Stimulated activated CD4-positive, alpha-beta T cell treated with anti-CD3 and anti-CD28 coated beads, Interleukin-1b, Interleukin-23, amount 100 ng/mL, for 48 hours (primary cell): ENCODE measurements around the gene AUTS2.

Experiments
- DNase-seq: peaks from one replicate; pipeline ENCODE4 v3.0.0-alpha.2; 2020

The AUTS2 gene

DNA sequence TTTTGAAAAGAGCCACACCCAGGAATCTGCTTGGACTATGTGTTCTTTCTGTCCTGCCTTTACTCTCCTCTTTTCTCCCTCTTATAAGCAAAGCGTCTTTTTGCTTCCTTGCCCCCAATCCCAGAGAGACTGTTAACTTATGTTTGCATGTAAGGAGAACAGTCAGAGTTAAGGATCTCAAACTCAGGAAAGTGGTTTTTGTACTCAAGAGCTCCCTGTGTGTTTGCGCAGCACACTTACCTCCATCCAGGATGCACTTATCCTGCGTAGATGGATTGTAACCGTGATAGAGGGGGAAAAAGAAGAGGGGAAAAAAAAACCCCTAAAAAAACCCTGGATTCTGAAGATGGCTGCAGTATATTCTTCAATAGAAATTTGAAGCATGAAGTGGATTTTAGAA is 228.9 kb downstream of the AUTS2 start:
- DNase-seq, result no peak

DNA sequence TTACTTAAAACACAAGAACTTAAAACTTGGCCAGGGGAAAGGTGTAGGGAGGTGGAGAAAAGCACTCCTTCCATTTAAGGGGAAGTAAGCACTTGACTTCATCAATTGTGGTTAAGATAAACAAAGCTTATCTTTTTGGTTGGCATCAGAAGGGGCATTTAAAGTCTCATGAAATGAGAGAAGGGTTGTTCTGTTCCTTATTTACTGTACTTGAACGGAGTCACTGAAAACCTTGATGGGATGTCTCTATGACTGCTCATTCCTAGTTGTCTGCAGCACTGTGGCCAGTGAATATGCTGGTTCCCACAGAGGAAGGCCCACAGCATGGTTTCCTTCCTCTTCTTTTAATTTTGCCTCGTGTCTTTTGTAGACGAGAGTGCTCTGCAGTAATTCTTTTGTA is 229.3 kb downstream of the AUTS2 start:
- no peak for DNase-seq

DNA sequence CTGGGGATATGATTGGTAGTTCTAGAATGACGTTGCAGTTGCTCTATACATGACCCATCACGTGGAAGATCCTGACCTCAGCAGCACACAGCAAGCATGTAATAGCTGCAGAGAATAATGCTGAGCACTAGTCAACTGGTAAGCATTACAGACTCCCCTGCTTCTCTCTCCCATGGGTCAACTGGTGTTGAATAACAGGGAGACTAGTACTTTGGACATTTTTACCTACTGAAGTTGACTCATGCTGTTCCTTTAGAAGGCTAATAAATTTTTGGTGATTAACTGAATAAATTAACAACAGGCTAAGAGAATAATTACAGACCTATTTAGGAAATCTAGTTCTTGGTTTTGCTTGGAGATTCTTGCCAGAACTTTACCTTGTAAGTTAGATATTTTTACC is 234.1 kb downstream of the AUTS2 start:
- DNase-seq, result no peak

GRCh38 chr7:69833964-69834363 is 235.7 kb downstream of the AUTS2 start:
- no peak for DNase-seq

GRCh38 chr7:69836702-69837101 is 238.4 kb downstream of the AUTS2 start:
- no peak for DNase-seq

DNA sequence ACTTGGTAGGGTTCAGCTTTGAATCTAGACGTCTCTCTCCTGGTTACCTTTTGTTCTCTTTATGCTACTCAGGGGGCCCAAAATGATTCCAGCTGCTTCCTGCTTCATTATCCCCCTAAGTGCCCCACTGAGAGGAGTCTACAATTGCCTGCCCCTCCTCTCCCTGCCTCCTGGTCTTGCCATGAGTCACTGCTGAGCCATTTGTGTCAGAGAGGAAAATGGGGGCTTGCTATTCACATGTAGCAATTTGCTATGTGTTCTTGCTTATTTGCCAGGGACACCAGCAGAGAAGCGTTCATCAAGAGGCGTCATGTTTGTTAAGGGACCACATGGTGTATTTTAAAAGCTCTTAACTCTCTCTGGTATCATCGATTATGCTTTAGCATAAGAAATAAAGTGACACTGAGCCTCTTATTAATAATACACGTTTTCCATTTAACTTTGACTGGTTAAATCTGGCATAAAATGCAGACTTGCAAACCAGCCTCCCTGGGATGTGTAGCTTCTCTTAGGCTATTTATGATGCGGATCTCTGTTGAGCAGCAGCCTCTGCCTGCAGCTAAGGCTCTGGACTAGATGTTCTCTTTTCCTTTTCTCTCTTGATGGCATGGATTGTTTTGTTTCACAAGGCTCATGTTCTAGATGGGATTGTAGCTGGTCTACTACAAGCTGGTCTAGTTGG is 239.3 kb downstream of the AUTS2 start:
- DNase-seq, result no peak

DNA sequence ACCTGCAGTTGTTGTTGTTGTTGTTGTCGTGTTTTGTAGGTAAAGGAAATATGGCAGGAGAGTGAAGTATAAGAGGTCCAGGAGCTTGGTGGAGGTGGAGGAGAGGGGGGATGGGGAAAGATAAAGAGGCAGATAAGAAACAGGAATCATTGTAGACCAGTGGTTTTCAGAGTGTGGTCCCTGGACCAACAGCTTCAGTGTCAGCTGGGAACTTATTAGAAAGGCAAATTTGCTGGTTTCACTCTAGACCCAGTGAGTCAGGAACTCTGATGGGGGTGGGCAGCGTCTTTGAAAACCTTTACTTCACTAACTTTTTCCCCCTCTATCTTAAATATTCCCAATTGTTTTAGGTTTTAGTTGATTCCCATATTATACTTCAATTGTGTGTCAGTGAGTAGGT is 241.5 kb downstream of the AUTS2 start:
- DNase-seq, result no peak

GRCh38 chr7:69840248-69840647 is 242.0 kb downstream of the AUTS2 start:
- no peak for DNase-seq

DNA sequence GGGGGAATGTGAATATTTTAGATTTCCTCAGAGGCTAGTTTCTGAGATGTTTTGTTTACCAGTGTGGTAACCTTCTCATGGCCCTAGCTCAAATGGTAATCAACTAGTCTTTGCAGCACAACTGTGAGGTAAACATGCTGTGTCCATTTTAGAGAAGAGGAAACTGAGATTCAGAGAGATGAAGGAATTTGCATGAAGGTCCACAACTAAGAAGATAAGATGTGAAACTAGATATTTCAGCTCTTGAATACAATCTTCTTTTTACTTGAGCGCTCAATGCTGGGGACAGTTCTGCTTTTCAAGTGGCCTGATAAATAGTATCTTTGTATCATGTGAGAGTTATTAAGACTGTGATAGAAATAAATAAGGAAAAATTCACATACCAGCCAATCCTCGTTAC is 245.4 kb downstream of the AUTS2 start:
- no peak for DNase-seq

DNA sequence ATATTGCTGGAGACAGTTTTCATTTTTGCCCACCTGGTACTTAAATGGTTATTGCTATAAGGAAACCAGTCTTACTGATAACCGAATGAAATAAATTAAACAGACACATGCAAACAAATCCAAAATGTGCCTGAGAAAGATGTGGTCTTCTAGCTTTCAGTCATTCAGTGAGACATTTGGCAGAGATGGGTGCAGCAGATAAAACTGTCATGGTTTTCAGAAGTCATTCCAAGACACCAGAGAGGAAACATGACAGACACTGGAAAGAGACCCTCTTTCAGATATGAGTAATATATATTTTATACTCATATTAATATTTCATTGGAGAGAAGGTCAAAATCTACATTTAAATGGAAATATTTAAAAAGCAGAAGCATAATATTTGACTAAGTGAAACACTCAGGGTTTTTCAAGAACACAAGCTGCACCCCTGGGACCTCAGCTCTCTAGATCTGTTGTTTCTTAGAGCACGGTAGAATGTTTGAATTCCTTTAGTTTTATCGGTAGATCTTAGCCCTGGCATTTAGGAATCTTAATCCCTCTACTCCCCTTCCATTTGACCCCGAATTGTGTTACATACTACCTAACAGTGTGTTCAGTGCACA is 246.1 kb downstream of the AUTS2 start:
- no peak for DNase-seq

DNA sequence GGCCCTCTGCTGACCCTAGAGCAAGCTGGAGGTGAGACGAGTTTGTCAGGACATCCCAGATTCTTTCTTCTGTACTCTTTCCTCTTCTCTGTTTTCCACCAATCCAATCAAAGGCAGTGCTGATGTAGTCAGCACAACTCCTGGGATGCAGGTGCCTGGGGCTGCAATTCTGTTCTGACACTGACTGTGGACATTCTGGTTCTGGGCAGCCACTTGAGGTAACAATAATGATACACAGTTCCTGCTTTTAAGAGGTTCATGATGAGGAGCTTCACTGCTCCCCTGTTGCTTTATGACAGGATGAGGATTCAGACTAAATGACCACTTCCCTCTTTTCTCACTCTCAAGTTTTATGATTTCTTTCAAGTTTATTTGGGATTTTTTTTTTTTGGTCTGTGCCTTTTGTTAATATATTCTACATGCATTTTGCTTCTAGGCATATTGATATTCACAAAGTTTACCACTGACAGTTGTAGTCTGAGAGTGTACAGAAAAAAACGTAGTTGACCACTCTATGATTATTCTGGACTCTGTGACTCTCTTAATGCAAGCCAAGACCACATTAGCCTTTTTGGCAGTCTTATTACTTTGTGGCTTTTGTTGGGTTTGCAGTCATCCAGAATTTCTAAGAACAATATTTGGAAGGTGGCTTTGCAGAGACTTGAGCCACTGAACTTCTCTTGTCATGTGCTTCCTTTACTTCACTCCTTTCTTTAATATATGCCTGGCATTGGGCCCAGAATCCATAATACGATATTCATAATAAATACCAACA is 247.6 kb downstream of the AUTS2 start:
- DNase-seq, result no peak

- no peak for DNase-seq
Observed at GRCh38 chr7:69847921-69848612, 249.8 kb downstream of the AUTS2 start.

GRCh38 chr7:69849268-69849667 is 251.0 kb downstream of the AUTS2 start:
- DNase-seq, result no peak

- no peak for DNase-seq
Observed at GRCh38 chr7:69857014-69857413, 258.7 kb downstream of the AUTS2 start.

DNA sequence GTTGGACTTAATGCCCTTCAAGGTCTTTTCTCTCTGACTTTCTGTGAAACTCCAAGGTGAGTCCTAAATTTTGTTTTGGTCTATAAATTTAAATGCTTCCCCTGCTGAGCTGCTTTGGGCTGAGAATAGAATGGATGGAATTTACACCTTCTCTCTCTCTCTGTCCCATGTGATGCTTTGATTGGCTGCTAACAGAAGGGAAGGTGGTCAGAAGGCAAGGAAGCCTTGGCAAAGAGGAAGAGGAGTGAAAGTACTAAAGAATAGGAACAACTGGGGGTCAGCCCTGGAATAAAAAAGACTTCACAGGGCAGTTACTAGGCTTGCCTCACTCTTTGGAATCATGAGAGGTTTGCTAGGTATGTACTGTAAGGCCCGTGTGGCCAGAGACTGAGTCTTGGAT is 260.2 kb downstream of the AUTS2 start:
- no peak for DNase-seq

DNA sequence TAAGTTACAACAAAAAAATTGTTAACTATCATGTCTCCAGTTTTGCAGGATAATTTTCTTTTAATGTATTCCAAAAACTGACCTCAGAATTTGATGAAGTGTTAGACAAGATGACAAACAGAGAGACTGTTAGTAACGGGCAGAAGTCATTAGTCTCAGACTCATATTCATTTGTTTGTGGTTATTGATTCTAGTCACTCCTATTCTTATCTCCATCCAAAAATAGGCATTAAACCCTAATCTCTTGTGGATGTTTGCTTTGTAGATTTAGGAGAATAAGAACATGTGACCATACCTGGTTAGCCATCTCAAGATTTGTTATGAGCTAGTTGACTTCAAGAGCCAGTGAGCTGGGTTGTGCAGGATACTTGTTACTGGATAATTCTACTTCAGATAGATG is 261.1 kb downstream of the AUTS2 start:
- no peak for DNase-seq

GRCh38 chr7:69860486-69860885 is 262.2 kb downstream of the AUTS2 start:
- no peak for DNase-seq

DNA sequence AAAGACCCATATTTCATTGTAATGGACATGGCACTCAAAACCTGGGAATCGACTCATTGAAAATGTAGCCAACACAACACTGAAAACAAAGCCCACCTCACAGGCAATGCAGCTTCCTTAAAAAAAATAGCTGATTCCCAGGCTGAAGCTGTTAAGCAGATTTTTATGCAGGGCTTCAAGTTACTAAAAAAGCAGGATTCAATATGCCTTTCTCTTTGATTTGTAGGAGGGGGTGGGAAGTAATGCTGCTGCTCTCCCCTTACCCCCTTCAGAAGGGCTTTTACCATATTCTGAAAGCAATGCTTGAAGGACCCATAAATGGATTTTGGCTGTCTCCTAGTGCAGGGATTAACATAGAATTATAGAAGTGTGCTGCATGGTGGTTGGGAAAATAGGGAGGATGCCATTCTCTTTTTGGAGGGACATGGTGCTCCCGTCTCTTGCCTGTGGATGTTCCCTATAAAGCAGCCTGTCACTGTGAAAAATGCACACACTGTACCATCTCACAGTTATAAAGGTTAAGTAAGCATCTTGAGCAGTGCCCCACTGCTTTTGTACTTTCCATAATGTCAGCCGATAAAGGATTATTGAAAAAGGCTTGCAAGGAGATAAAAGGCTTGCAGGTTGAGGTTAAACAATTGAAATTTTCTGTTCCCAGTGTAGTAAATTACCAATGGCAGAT is 262.8 kb downstream of the AUTS2 start:
- DNase-seq, result no peak

GRCh38 chr7:69862413-69863064 is 264.3 kb downstream of the AUTS2 start:
- DNase-seq, result no peak

DNA sequence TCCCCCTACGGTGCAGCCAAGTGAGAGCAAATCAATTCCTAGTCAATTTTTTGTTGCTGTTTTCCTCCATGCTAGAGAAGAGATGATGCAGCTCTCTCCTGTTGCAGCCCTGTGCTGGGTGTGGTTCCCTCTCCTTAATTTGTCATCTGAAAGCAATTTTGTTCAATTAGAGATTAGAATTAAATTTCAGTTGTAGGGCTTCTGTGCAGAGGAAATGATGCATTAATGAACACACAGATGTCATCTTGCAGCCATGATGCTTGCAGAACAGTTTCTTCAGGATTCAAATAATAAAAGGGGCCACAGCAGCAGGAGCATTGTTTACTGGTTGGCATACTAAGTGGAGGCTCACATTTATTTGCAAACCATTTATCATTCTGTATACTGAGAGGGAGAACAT is 266.0 kb downstream of the AUTS2 start:
- DNase-seq, result no peak

DNA sequence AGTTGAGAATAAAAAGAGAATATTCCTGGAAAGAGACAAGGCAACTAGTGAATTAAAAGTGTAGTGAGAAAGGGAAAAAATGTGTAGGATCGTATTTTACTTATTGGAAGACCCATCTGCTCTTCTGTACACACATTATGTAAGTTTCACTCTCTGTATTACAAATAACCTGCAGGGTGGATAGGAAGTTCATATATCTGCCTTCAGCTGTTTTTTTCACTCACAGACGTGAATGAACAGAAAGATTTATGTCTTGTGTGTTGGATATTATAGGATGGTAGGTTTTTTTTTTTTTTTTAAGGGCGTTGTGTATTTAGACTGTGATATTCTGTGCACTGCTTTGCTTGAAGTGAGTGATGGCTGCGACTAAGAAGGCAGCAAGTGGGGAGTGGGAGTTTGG is 266.5 kb downstream of the AUTS2 start:
- DNase-seq, result no peak

DNA sequence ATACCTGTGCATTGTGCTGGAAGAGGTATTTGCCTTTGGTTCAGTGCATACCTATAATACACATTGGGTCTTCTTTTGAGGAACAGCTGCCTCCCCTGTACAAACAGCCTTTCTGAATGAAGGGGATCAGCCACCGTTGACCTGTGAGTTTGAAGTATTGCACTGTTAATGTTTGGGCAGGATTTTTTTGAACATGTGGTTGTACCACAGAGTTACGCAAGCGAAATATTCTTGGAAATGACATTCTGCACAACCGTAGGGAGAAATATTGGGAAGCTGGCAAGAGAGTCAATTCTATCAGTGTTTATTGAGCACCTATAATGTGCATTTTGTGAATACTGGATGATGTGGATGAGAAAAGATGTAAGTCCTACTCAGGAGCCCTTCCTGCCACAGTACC is 270.6 kb downstream of the AUTS2 start:
- no peak for DNase-seq
